GM12878 (cell line): ENCODE results near the gene TUT1. TPM values are rescaled to one million over a fixed set of nuclear protein-coding genes. Genes with fewer than 3 reads are reported as not detected.

Source experiments
- CBX5 ChIP-seq: sonication (generic); IDR thresholded peaks from 2 replicates; pipeline ENCODE4 v1.6.1; 2016; ENCODE audit warnings: low read depth, moderate library complexity, mild to moderate bottlenecking, inconsistent platforms
- CHD1 ChIP-seq: IDR thresholded peaks from 2 replicates; pipeline ENCODE4 v1.6.1; 2012; ENCODE audit warnings: low read depth, low read length, improper control_type of control experiment
- EED ChIP-seq: sonication (generic); IDR thresholded peaks from 2 replicates; pipeline ENCODE4 v1.6.1; 2016; ENCODE audit warnings: antibody characterized with exemption, low read depth
- FOXM1 ChIP-seq: IDR thresholded peaks from 2 replicates; pipeline ENCODE4 v1.6.1; 2012; ENCODE audit warnings: low read depth, mild to moderate bottlenecking, inconsistent platforms, low read length, moderate library complexity
- HDAC6 ChIP-seq: fragments of 200-600 bp; sonication (generic); IDR thresholded peaks from one replicate; pipeline ENCODE4 v1.8.0; 2017; ENCODE audit warnings: antibody characterized with exemption; ENCODE audit not compliant: unreplicated experiment
- IKZF1 ChIP-seq: fragments of 450-650 bp; conservative IDR thresholded peaks from 2 replicates; pipeline ENCODE4 v1.6.1; 2017; ENCODE audit warnings: antibody characterized with exemption, mild to moderate bottlenecking
- MTA2 ChIP-seq: fragments of 450-650 bp; IDR thresholded peaks from 2 replicates; pipeline ENCODE4 v1.6.1; 2016; ENCODE audit warnings: low read depth, mild to moderate bottlenecking, moderate library complexity
- NFXL1 ChIP-seq: fragments of 450-650 bp; IDR thresholded peaks from 2 replicates; pipeline ENCODE4 v1.6.1; 2017; ENCODE audit warnings: antibody characterized with exemption, mild to moderate bottlenecking, borderline replicate concordance
- POLR2A ChIP-seq: IDR thresholded peaks from 2 replicates; pipeline ENCODE4 v1.6.1; 2011; ENCODE audit warnings: low read depth, mild to moderate bottlenecking, low read length
- POU2F2 ChIP-seq: IDR thresholded peaks from 3 replicates; pipeline ENCODE4 v1.6.1; 2011; ENCODE audit warnings: low read depth, mild to moderate bottlenecking, low read length, borderline replicate concordance
- SMAD5 ChIP-seq: IDR thresholded peaks from 2 replicates; pipeline ENCODE4 v1.6.1; 2016; ENCODE audit warnings: antibody characterized with exemption, low read depth
- SMARCA5 ChIP-seq: fragments of 450-650 bp; IDR thresholded peaks from 2 replicates; pipeline ENCODE4 v1.6.1; 2017; ENCODE audit warnings: mild to moderate bottlenecking
- SMC3 ChIP-seq: IDR thresholded peaks from 2 replicates; pipeline ENCODE4 v1.6.1; 2011; ENCODE audit warnings: low read length, improper control_type of control experiment, borderline replicate concordance
- STAT3 ChIP-seq: IDR thresholded peaks from 2 replicates; pipeline ENCODE4 v1.6.1; 2011; ENCODE audit warnings: low read depth, low read length, improper control_type of control experiment
- SUZ12 ChIP-seq: fragments of 200-600 bp; sonication (generic); IDR thresholded peaks from one replicate; pipeline ENCODE4 v1.6.1; 2018; ENCODE audit warnings: antibody characterized with exemption, mild to moderate bottlenecking; ENCODE audit not compliant: unreplicated experiment
- YBX1 ChIP-seq: fragments of 450-650 bp; IDR thresholded peaks from 2 replicates; pipeline ENCODE4 v1.6.1; 2016; ENCODE audit warnings: antibody characterized with exemption
- polyA plus RNA-seq, 11 experiments: library from polyadenylated mRNA; depleted of rRNA in 4 of 11; unstranded in 6 of 11; stranded (reverse) in 5 of 11; fragments of >200 nt; fragmentation: Nextera tagmentation in 4 of 11; fragmentation: Illumina TruSeq in 1 of 11; extraction: Ambion mirVana in 4 of 11; extraction: Trizol in 1 of 11; gene quantifications; 1 replicate in 1 of 11; 2 replicates in 10 of 11; pipeline versions ENCODE4 v1.2.1 to v1.2.3, GENCODE V29; 2011 to 2016; ENCODE audit warnings: inconsistent platforms in 2 of 11, missing spikeins in 2 of 11, low read depth in 1 of 11
- total RNA-seq, 4 experiments: library from RNA; depleted of rRNA in 3 of 4; stranded (reverse); fragments of >200 nt in 3 of 4; fragmentation: Illumina TruSeq in 1 of 4; extraction: Trizol in 1 of 4; gene quantifications; 2 replicates each; pipeline versions ENCODE4 v1.2.1 to v1.2.3, GENCODE V29; 2013 to 2021
- TF ChIP-seq, protein P1 (sequence below): fragments of 150-350 bp; IDR thresholded peaks from 2 replicates; pipeline ENCODE4 v1.6.1; 2014; ENCODE audit warnings: mild to moderate bottlenecking, low read depth, low read length
- TF ChIP-seq, protein P2 (sequence below): fragments of 450-650 bp; formaldehyde crosslinking; IDR thresholded peaks from 2 replicates; pipeline ENCODE4 v1.4.0; 2020; ENCODE audit warnings: mild to moderate bottlenecking, moderate library complexity
- TF ChIP-seq, protein P3 (sequence below): fragments of 450-650 bp; IDR thresholded peaks from 2 replicates; pipeline ENCODE4 v1.6.1; 2017; ENCODE audit warnings: mild to moderate bottlenecking
- TF ChIP-seq, protein P4 (sequence below): IDR thresholded peaks from 2 replicates; pipeline ENCODE4 v1.6.1; 2011; ENCODE audit warnings: borderline replicate concordance, low read depth, mild to moderate bottlenecking, moderate library complexity, low read length; ENCODE audit not compliant: insufficient read depth, poor library complexity, severe bottlenecking
- TF ChIP-seq, protein P5 (sequence below): fragments of 450-650 bp; IDR thresholded peaks from 2 replicates; pipeline ENCODE4 v1.6.1; 2016; ENCODE audit warnings: mild to moderate bottlenecking

The TUT1 gene
- total and polyA plus RNA-seq, 10 of the 15 experiments (the other 5 are each of a cell fraction or from before 2014, with no cell fraction given), result 1.1 to 29.9 (median 16.2) TPM

DNA sequence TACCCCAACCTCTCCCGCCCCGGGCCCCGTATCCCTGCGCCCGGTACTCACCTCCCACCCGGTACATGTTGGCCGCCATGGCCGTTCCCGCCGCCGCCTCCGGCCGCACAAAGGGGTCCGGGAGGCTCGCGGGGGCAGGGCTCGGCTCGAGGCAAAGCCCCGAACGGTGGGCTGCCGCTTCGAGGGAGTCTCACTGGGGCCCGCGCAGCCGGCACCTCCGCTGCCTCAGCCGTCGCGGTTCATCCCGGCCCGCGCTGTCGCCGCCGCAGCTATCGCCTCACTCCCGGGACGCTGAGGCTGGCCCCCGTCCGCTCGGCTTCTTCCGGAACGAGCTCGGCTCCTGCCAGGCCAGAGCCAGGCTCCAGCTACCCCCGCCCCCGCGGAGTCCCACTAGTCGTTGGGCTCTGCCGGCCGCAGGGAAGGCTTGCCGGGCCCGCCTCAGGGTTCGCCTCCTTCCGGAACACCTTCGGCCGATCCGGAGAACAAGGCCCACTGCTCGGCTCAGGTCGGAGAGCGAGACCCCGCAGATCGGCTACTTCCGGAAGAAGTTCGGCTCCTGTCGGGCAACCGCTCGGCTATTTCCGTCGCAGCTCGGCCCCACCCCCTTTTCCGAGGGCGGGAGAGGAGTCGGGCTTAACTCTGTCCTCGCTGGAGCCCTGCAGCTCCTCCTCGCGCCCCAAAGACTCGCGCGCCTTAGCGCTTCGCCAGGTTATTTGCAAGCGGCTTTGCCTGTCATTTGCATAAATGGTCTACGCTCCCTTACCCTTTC, 10.2 kb upstream of the TUT1 start, which contains the start of gene MTA2 (continued):
- TF ChIP-seq CBX5 (0 out of 2 replicates have a peak, but pooled peaks have one; percentile 24), POLR2A (peak; percentile 85), YBX1 (no peak), MTA2 (no peak), EED (0 out of 2 replicates have a peak, but pooled peaks have one; percentile 12), SMAD5 (peak; percentile 73; the same call in 1 of the 2 replicates), HDAC6 (no peak), POU2F2 (peak; percentile 95), SUZ12 (no peak), NFXL1 (no peak), STAT3 (no peak), CHD1 (no peak), SMC3 (no peak), IKZF1 (0 out of 2 replicates have a peak, but pooled peaks have one; percentile 51), SMARCA5 (peak; percentile 88), FOXM1 (no peak)
- TF ChIP-seq, protein P1, sequence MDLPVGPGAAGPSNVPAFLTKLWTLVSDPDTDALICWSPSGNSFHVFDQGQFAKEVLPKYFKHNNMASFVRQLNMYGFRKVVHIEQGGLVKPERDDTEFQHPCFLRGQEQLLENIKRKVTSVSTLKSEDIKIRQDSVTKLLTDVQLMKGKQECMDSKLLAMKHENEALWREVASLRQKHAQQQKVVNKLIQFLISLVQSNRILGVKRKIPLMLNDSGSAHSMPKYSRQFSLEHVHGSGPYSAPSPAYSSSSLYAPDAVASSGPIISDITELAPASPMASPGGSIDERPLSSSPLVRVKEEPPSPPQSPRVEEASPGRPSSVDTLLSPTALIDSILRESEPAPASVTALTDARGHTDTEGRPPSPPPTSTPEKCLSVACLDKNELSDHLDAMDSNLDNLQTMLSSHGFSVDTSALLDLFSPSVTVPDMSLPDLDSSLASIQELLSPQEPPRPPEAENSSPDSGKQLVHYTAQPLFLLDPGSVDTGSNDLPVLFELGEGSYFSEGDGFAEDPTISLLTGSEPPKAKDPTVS, result no peak
- TF ChIP-seq, protein P2, sequence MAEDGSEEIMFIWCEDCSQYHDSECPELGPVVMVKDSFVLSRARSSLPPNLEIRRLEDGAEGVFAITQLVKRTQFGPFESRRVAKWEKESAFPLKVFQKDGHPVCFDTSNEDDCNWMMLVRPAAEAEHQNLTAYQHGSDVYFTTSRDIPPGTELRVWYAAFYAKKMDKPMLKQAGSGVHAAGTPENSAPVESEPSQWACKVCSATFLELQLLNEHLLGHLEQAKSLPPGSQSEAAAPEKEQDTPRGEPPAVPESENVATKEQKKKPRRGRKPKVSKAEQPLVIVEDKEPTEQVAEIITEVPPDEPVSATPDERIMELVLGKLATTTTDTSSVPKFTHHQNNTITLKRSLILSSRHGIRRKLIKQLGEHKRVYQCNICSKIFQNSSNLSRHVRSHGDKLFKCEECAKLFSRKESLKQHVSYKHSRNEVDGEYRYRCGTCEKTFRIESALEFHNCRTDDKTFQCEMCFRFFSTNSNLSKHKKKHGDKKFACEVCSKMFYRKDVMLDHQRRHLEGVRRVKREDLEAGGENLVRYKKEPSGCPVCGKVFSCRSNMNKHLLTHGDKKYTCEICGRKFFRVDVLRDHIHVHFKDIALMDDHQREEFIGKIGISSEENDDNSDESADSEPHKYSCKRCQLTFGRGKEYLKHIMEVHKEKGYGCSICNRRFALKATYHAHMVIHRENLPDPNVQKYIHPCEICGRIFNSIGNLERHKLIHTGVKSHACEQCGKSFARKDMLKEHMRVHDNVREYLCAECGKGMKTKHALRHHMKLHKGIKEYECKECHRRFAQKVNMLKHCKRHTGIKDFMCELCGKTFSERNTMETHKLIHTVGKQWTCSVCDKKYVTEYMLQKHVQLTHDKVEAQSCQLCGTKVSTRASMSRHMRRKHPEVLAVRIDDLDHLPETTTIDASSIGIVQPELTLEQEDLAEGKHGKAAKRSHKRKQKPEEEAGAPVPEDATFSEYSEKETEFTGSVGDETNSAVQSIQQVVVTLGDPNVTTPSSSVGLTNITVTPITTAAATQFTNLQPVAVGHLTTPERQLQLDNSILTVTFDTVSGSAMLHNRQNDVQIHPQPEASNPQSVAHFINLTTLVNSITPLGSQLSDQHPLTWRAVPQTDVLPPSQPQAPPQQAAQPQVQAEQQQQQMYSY, result no peak
- TF ChIP-seq, protein P3, sequence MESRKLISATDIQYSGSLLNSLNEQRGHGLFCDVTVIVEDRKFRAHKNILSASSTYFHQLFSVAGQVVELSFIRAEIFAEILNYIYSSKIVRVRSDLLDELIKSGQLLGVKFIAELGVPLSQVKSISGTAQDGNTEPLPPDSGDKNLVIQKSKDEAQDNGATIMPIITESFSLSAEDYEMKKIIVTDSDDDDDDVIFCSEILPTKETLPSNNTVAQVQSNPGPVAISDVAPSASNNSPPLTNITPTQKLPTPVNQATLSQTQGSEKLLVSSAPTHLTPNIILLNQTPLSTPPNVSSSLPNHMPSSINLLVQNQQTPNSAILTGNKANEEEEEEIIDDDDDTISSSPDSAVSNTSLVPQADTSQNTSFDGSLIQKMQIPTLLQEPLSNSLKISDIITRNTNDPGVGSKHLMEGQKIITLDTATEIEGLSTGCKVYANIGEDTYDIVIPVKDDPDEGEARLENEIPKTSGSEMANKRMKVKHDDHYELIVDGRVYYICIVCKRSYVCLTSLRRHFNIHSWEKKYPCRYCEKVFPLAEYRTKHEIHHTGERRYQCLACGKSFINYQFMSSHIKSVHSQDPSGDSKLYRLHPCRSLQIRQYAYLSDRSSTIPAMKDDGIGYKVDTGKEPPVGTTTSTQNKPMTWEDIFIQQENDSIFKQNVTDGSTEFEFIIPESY, result no peak
- TF ChIP-seq, protein P4, sequence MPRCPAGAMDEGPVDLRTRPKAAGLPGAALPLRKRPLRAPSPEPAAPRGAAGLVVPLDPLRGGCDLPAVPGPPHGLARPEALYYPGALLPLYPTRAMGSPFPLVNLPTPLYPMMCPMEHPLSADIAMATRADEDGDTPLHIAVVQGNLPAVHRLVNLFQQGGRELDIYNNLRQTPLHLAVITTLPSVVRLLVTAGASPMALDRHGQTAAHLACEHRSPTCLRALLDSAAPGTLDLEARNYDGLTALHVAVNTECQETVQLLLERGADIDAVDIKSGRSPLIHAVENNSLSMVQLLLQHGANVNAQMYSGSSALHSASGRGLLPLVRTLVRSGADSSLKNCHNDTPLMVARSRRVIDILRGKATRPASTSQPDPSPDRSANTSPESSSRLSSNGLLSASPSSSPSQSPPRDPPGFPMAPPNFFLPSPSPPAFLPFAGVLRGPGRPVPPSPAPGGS, result peak; percentile 18
- TF ChIP-seq, protein P5, sequence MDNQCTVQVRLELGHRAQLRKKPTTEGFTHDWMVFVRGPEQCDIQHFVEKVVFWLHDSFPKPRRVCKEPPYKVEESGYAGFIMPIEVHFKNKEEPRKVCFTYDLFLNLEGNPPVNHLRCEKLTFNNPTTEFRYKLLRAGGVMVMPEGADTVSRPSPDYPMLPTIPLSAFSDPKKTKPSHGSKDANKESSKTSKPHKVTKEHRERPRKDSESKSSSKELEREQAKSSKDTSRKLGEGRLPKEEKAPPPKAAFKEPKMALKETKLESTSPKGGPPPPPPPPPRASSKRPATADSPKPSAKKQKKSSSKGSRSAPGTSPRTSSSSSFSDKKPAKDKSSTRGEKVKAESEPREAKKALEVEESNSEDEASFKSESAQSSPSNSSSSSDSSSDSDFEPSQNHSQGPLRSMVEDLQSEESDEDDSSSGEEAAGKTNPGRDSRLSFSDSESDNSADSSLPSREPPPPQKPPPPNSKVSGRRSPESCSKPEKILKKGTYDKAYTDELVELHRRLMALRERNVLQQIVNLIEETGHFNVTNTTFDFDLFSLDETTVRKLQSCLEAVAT, result no peak
